ENCODE measurements around the gene PVR.

GRCh38 chr19:44683434-44684210 is 39.9 kb downstream of the PVR start:
- no peak for TF ChIP-seq POLR2A (IDR thresholded peaks at IDR 0.05)
- TF ChIP-seq, protein P1, sequence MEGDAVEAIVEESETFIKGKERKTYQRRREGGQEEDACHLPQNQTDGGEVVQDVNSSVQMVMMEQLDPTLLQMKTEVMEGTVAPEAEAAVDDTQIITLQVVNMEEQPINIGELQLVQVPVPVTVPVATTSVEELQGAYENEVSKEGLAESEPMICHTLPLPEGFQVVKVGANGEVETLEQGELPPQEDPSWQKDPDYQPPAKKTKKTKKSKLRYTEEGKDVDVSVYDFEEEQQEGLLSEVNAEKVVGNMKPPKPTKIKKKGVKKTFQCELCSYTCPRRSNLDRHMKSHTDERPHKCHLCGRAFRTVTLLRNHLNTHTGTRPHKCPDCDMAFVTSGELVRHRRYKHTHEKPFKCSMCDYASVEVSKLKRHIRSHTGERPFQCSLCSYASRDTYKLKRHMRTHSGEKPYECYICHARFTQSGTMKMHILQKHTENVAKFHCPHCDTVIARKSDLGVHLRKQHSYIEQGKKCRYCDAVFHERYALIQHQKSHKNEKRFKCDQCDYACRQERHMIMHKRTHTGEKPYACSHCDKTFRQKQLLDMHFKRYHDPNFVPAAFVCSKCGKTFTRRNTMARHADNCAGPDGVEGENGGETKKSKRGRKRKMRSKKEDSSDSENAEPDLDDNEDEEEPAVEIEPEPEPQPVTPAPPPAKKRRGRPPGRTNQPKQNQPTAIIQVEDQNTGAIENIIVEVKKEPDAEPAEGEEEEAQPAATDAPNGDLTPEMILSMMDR (IDR thresholded peaks at IDR 0.05), result no peak
- TF ChIP-seq POLR2AphosphoS5 (IDR thresholded peaks at IDR 0.05), result no peak

Data from sigmoid colon (tissue), 4 donors.